IPS-18c (cell line): ENCODE data around the gene PKM.

Source experiments
- H3K4me3 ChIP-seq: 2 replicates; pipeline ENCODE4 v1.7.0; 2013; ENCODE audit warnings: low read depth, mild to moderate bottlenecking, low read length, moderate library complexity; ENCODE audit not compliant: insufficient read depth
- H3K9me3 ChIP-seq: one replicate; pipeline ENCODE4 v1.6.1; 2013; ENCODE audit warnings: mild to moderate bottlenecking, low read length, moderate library complexity; ENCODE audit not compliant: control insufficient read depth, insufficient read depth

Gene PKM

GRCh38 chr15:72195101-72195511, 35.9 kb downstream of the PKM start:
- no peaks in the 10 kb centered on the region for H3K9me3 ChIP-seq
- no peak overlapping the region for H3K4me3 ChIP-seq

GRCh38 chr15:72193836-72194396, 37.1 kb downstream of the PKM start:
- no peaks in the 10 kb centered on the region for H3K9me3 ChIP-seq
- no peak overlapping the region for H3K4me3 ChIP-seq

GRCh38 chr15:72192416-72192815, 38.6 kb downstream of the PKM start:
- H3K9me3 ChIP-seq: no peaks in the 10 kb centered on the region

GRCh38 chr15:72189250-72189902, 41.6 kb downstream of the PKM start:
- H3K9me3 ChIP-seq: no peaks in the 10 kb centered on the region
- no peak overlapping the region for H3K4me3 ChIP-seq

More at GRCh38 chr15:72192416-72192815, 38.6 kb downstream of the PKM start:
- no peak overlapping the region for H3K4me3 ChIP-seq

- Histone ChIP-seq H3K4me3 (peak overlapping the region; percentile 58), H3K9me3 (no peaks in the 10 kb centered on the region)
These were observed 46.7 kb downstream of the PKM start for GRCh38 chr15:72184165-72184811.

GRCh38 chr15:72183781-72184164, 47.2 kb downstream of the PKM start:
- H3K4me3 ChIP-seq: peak overlapping the region; percentile 58; the same call in 1 of the 2 replicates
- no peaks in the 10 kb centered on the region for H3K9me3 ChIP-seq

GRCh38 chr15:72182673-72183072, 48.3 kb downstream of the PKM start:
- Histone ChIP-seq H3K4me3 (no peak overlapping the region), H3K9me3 (no peaks in the 10 kb centered on the region)

GRCh38 chr15:72182244-72182643, 48.7 kb downstream of the PKM start:
- Histone ChIP-seq H3K4me3 (no peak overlapping the region), H3K9me3 (no peaks in the 10 kb centered on the region)

- Histone ChIP-seq H3K9me3 (no peaks in the 10 kb centered on the region), H3K4me3 (no peak overlapping the region)
These were observed 50.1 kb downstream of the PKM start for GRCh38 chr15:72180761-72181324.

- H3K4me3 ChIP-seq: no peak overlapping the region
- H3K9me3 ChIP-seq: no peaks in the 10 kb centered on the region
These were observed 50.9 kb downstream of the PKM start for GRCh38 chr15:72179950-72180581.

- H3K9me3 ChIP-seq: no peaks in the 10 kb centered on the region
- H3K4me3 ChIP-seq: no peak overlapping the region
These were observed 51.9 kb downstream of the PKM start for GRCh38 chr15:72178976-72179585.

GRCh38 chr15:72176743-72177142, 54.2 kb downstream of the PKM start:
- no peaks in the 10 kb centered on the region for H3K9me3 ChIP-seq
- H3K4me3 ChIP-seq: no peak overlapping the region

- H3K4me3 ChIP-seq: no peak overlapping the region
- H3K9me3 ChIP-seq: no peaks in the 10 kb centered on the region
These were observed 54.8 kb downstream of the PKM start for GRCh38 chr15:72176159-72176558.

GRCh38 chr15:72175186-72176044, 55.6 kb downstream of the PKM start:
- H3K9me3 ChIP-seq: no peaks in the 10 kb centered on the region
- H3K4me3 ChIP-seq: no peak overlapping the region

- no peaks in the 10 kb centered on the region for H3K9me3 ChIP-seq
These were observed 56.3 kb downstream of the PKM start for GRCh38 chr15:72174551-72175165.

GRCh38 chr15:72173864-72174550, 57.0 kb downstream of the PKM start:
- Histone ChIP-seq H3K9me3 (no peaks in the 10 kb centered on the region), H3K4me3 (no peak overlapping the region)

More at GRCh38 chr15:72174551-72175165, 56.3 kb downstream of the PKM start:
- H3K4me3 ChIP-seq: no peak overlapping the region
